Smooth muscle cell of bladder (primary cell): ENCODE data around the gene HSPB8. TPM values are rescaled to one million over a fixed set of nuclear protein-coding genes. Genes with fewer than 3 reads are reported as not detected.

ENCODE experiments used
- total RNA-seq: library from RNA; depleted of rRNA; stranded (reverse); fragments of >200 nt; gene quantifications from 2 replicates; pipeline ENCODE4 v1.2.3, GENCODE V29; 2014

HSPB8 gene, protein sequence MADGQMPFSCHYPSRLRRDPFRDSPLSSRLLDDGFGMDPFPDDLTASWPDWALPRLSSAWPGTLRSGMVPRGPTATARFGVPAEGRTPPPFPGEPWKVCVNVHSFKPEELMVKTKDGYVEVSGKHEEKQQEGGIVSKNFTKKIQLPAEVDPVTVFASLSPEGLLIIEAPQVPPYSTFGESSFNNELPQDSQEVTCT
- total RNA-seq, result 9.8 and 18.1 TPM in 2 replicates

GRCh38 chr12:119178544-119179334, at the start of gene HSPB8:
TSS of gene HSPB8 (plus strand) at chr12:119178931. CDS start at chr12:119179313, 382 bp downstream.

Other genes starting within 250 kb of the HSPB8 start
- under 0.01 TPM in 2 replicates for gene SRRM4, start 197.4 kb upstream of the HSPB8 start, total RNA-seq
- not detected in 2 replicates for gene CCDC60, start 155.8 kb downstream of the HSPB8 start, total RNA-seq